Brain pericyte (primary cell): Measurements from ENCODE around the gene PIK3CA.
"Not testable (repeated sequence)": the region's sequence is repeated elsewhere in the genome, so short reads cannot be mapped to it uniquely, and the experiment has no call there.

Experiments used
- DNase-seq: peaks from one replicate; pipeline ENCODE4 v3.0.0-alpha.2; 2012; ENCODE audit warnings: low read depth, low spot score

The PIK3CA gene

DNA sequence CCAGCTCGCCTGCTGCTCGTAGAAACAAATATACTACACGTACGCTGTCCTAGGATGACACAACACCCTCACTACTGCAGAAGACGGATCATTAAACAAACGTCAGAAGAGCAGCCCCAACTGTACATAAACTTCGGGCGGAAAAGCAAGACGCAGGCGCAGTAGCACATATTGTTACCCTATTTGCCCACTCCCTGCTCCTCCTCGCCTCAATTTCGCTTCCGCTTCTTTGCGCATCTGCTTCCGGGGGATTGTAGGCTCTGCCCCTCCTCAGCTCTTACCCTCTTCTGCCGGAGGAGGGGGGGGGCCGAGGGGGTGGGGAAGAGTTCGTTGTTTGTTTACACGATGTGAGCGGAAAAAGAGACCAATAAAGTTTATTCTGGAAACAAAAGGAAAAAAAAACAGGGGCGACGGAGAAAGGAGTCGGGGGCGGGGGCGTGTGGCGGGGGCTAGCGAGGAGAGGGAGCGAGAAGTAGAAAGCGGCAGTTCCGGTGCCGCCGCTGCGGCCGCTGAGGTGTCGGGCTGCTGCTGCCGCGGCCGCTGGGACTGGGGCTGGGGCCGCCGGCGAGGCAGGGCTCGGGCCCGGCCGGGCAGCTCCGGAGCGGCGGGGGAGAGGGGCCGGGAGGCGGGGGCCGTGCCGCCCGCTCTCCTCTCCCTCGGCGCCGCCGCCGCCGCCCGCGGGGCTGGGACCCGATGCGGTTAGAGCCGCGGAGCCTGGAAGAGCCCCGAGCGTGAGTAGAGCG, at the start of gene PIK3CA:
PIK3CA (plus strand) TSS at position 485 of the 743 bp plus-strand sequence. CDS start 50,469 bp downstream, outside the sequence.
- DNase-seq, result peak; percentile 91

DNA sequence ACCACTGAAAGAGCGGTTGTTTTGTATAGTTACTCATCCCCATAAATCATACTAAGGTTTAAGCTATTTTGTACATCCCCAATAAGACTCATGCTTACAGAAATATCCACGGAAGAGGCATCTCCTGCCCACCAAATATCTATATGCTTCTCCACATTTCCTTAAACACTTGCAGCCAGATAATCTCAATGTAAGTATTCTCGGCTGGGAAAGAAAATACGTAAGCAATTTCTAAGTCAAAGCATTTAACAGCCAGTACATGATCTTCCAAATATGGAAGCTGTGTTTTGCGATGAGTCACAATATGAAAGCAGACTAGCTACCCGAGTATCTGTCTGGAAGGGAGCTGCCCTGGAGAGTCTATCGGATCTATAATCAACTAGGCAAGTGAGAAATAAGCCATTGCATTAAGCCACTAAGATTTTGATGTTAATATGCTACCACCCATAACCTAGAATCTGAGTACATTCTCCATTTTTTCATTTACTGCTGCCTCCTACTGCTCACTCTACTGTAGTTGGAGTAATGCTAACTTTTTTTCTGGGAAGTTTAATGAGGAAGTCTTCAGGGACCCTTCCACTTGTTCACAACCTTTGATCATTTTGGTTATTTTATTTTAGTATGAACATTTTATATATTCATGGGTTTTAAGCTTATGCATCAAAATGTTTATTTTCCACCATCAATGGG, 49.6 kb upstream of the PIK3CA start:
- no peak for DNase-seq

DNA sequence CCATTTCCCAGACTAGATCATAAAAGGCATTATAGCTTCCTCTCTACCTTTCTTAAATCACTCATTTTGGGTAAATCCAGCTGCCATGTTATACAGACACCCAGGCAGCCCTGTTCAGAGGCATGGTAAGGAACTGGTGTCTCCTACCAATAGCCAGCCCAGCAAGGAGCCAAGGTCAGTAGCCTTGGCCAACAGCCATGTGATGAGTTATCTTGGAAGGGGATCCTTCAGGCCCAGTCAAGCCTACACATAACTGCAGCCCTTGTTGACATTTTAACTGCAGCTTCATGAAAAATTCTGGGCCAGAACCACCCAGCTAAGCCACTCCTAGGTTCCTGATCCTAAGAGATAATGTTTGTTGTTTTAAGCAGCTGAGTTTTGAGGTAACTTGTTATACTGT, 47.5 kb upstream of the PIK3CA start:
- peak; percentile 34 for DNase-seq

DNA sequence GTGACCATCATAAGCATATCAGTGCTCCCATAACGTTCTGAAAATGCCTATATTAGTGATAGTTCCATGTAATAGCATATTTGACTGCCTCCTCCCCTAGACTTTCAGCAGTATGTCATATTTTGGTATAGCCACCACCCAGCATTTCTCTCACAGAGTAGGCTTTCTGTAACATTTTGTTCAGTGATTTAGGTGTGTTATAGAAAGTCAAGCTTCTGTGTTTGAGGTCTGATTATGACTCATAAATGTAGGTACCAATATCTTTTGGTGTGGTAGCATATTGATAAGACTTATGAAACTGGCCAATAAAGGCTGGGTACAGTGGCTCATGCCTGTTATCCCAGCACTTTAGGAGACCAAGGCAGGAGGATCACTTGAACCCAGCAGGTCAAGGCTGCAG, 42.3 kb upstream of the PIK3CA start:
- no peak for DNase-seq

DNA sequence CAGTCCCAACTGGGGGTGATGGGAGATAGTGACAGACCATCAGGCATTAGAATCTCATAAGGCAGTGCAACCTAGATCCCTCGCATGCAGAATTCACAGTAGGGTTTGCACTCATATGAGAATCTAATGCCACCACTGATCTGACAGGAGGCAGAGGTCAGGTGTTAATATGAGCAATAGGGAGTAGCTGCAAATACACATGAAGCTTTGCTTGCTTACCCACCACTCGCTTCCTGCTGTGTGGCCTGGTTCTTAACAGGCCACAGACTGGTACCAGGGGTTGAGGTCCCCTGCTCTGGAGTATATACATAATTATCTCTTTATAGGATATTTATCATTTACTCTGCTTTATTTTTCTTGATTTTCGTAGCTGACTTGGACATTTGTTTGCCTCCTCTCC, 40.5 kb upstream of the PIK3CA start:
- DNase-seq, result no peak

DNA sequence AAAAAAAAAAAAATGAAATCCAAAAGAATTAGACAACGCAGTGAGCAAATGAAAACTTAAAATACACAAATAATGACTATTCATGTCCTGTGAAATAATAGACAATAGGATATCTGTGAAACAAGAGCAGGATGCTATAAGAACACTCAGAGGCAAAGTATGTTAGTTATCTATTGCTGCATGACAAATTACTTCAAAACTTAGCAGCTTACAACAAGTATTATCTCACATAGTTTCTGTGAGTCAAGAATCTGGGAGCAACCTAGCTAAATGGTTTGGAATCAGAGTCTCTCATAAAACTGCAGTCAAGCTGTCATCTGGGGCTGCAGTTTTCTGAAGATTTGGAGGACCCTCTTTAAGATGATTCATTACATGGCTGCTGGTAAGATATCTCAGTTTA, 40.1 kb upstream of the PIK3CA start:
- no peak for DNase-seq

DNA sequence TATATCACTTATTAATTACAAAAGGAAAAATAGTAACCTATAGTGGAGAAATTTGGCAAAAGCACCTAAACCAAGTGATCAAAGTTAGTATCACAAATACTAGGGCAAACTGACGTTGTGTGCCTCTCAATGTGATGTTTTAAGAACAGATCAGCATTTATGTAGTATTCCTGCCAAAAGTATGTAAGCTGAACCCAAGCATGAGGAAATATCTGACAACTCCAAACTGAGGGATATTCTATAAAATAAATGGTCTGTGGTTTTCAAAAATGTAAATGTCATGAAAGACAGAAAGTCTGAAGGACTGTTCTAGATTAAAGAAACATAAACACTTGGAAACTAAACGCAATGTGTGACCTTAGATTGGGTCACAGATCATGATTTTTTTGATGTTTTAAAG, 34.3 kb upstream of the PIK3CA start:
- DNase-seq, result no peak

DNA sequence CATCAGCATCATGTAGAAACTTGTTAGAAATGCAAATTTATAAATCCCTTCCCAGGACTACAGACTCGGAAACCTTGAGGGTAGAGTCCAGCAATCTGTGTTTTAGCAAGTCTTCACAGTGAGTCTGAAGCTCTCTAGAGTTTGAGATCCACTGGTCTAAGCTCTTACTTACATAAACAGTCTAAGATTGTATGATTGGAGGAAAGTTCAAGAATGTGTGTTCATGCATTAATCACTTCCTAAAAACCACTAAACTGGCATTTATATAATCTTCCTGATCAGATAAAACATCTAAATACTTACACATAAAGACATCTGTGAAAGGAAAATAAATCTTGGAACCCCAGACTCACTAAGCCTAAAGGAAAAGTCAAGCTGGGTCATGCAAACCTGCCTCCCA, 32.7 kb upstream of the PIK3CA start:
- not testable (repeated sequence) for DNase-seq

DNA sequence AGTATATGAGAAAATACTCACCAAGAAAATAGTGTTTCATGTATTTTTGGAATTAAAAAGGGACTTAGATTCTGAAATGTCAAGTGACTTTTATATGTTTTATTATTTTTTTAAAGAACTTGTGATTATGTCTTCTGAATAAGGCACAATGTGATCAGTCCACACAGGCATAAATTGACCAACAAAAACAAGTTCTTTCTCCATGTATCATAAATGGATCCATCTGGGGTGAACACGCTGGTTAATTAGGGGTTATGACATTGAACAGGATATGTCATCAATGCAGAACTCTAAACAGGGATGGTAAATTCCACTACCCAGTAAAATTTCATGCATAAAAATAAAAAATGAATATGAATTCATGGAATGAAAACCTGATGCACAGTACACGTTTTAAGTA, 31.3 kb upstream of the PIK3CA start:
- no peak for DNase-seq

DNA sequence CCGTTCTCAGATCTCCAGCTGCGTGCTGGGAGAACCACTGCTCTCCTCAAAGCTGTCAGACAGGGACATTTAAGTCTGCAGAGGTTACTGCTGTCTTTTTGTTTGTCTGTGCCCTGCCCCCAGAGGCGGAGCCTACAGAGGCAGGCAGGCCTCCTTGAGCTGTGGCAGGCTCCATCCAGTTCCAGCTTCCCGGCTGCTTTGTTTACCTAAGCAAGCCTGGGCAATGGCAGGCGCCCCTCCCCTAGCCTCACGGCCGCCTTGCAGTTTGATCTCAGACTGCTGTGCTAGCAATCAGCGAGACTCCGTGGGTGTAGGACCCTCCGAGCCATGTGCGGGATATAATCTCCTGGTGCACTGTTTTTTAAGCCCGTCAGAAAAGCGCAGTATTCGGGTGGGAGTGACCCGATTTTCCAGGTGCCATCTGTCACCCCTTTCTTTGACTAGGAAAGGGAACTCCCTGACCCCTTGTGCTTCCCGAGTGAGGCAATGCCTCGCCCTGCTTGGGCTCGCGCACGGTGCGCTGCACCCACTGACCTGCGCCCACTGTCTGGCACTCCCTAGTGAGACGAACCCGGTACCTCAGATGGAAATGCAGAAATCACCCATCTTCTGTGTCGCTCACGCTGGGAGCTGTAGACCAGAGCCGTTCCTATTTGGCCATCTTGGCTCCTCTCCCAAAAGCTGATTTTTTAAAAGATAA, 15.8 kb upstream of the PIK3CA start:
- not testable (repeated sequence) for DNase-seq

DNA sequence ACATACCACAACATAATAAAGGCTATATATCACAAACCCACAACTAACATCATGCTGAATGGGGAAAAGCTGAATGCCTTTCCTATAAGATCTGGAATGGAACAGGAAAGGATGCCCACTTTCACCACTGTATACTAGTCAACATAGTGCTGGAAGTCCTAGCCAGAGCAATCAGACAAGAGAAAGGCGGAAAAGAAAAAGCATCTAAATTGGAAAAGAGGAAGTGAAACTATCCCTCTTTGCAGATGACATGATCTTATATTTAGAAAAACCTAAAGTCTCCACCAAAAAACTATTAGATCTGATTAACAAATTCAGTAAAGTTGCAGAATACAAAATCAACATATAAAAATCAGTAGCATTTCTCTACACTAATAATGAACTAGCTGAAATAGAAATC, 14.6 kb upstream of the PIK3CA start:
- DNase-seq, result no peak

DNA sequence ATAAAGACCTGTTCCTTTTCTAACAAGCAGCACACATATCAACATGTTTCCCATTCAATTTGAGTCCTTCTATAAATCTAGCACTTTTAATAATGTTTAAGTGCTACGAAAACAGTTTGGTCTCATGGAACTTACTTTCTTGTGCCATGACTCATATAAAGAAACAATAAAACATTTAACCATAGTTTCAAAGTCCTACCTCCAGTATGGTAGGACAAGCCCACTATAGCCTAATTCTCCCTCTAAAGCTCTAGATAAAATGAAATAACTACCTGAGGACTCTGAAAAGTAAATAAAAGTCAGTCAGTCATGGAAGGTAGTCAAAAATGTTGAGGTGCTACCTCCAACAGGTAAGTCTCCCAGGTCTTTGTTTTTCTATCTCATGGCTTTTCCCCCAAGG, 12.0 kb upstream of the PIK3CA start:
- DNase-seq, result no peak

DNA sequence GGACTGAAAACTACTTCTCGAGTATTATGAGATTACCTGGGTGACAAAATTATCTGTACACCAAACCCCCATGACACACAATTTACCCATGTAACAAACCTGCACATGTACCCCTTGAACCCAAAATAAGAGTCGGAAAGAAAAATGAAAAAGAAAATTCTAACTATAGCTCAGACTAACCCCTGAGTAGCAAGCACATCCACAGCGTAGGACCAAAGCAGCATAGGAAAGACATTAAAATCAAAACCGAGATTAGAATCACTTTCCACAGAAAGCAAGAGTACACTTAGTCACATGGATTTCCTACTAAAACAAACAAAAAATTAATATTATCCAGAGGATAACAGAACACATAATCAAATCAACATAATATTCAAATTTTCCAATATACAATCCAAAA, 6.3 kb upstream of the PIK3CA start:
- DNase-seq, result no peak

DNA sequence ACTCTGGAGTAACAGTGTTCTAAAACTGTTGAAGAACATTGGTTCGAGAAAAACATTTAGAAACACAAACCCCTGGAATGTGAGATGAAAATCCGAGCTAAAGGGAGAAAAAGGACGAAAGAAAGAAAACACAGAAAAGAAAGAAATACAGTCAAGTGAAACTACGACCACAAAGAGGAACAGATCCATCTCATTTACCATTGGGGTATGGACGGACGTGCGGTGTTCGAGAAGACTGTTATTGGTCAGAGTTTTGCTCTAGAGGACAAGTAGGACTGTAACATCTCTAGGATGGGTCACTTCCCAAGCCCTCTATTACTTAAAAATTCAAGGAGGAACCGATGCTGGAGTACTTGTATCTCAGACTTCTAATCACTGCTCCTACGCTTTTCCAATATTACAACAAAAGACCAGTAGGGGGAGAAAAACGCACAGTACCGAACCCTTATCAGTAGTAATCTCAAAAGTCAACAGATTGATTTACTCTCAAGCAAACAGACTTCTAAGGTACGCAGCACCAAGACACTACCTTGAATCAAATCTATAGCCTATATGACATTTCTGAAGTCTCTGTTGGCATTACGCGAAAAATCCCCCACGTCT, 1.1 kb upstream of the PIK3CA start:
- peak; percentile 45 for DNase-seq

DNA sequence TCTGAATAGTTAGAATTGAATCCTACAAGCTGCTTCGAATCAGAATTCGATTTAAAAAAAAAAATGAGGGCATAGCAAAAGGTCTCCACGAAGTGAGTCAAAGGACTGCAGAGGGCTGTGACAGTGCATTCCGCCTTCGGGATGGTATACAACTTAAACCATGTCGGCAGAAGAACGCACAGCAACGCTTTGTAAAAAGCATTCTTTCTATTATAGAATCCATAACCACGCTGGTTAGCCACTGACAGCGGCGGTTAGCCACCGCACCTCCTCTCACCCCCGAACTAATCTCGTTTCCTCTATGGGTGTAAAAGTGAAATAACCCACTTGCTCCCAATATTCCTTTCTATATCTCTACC, 664 bp upstream of the PIK3CA start:
- DNase-seq, result peak; percentile 41

DNA sequence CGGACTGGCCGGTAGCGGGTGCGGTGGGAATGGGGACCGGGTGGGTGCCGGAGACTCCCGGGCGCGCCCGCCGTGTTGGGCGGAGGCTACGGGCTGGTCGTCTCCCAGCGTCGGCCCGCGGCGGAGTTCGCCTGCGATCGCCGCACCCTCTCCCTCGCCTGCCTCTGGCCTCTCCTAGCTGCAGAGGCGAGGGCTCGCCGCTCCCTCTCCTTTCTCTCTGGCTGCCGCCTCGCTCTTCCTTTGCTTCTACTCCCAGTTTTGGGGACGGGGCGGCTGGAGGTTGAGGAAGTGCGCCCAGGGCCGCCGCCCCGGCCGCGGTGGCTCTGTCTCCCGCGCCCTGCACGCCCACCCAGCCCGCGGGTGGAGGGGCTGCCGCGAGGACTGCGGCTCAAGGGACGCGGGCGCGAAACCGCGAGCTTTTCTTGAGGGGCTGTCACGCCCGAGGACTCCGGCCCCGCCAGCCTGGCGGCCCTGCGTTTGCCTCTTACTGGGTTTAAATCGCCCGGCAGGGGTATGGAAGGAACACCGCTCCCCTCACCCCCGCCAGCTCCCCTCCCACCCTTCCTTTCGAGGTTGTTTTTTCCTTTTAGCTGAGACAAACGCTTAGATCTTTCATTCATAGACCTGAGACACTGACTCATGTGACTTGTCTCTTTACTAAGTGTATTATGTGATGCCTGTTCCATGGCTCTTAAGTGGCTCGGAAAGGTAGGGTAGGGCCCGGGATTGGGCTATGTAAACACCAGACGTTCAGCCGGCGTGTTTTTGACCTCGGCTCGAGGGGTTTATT, 654 bp downstream of the PIK3CA start:
- no peak for DNase-seq

DNA sequence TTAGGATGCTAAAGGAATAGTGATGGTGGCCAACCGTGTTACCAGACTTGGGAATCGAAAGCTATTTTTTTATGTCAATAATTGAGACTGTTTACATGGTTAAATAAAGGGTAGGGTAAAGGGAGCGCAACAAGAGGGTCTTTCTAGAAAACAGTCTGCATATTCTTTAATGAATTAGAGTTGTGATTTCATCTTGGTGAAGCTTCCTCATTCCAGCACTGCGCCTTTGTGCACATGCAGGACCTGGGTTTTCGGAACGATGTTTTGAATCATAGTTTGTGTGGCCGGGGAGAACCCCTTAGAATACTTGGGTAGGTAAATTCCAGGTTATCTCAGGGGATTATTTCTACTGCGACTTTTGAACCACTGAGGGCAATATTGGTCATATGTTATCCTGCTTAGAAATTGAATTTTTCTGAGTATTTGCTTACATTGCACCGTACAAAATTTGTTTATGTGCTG, 1.3 kb downstream of the PIK3CA start:
- DNase-seq, result no peak

DNA sequence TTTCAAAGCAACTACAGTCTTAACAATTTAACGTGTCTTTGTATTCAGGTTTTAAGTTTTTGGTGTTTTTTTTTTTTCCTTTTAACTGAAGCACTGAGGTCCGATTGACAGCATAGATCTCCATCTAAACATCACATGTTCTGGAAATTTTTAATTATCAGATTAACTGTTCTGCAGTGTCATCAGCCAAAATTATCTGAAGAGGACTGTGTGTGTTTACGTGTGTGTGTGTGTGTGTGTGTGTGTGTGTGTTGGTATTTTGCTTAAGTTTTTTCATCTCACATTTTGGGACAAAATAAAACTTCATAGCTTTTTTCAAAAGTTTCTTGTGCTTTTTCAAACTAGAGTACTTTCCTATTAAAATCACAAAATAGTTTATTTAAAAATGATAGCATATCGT, 1.8 kb downstream of the PIK3CA start:
- DNase-seq, result no peak

DNA sequence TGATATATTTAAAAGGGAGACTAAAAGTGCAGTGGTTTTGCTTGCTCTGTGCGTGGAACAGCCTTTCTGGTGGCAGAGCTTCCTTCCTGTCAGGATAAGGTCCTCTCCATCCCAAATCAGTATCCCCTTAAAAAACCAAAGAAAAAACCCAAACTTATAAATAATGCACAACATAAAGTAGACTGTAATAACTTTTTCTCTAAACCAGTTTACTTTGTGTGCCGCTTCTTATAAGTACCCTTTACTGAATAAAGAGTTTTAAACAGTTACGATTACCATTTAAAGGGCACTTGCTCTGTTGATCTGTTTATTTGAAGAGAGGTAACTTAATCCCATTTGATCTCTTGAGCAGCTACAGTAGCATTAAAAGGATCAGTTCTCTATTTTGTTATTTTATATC, 2.5 kb downstream of the PIK3CA start:
- no peak for DNase-seq

DNA sequence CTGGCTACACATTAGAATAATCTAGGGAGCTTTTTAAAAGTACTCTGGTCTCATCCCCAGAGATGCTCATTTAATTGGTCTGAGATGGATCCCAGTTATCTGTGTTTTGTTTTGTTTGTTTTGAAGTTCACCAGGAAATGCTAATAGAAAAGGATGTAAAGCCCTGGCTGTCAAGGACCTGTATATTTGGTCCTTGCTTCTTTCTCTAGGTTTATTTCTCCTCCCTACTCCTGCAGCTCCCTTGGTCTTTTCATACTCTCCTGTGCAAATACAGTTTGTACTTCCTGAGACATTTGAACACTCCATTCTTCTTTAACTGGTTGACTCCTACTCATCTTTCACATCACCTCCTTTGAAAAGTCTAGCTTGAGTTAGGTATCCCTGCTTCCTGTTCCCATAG, 3.3 kb downstream of the PIK3CA start:
- no peak for DNase-seq

DNA sequence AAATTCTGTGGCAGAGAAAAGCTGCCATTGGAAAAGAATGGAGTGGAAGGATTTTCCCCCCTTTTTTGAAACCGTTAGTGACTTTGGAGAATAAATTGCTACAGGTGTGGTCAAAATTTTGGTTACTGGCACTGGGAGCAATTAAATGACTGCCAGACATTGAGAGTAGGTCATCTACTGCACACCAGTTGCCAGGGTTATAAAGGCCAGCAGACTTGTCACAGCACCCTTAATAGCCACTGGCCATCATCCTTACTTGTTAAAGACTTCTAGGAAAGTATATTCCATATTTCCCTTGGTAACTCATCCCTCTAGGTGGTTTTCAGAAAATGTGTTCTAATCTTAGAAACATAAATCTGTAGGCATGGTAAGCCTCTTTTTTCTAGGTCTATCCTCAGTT, 8.0 kb downstream of the PIK3CA start:
- no peak for DNase-seq

DNA sequence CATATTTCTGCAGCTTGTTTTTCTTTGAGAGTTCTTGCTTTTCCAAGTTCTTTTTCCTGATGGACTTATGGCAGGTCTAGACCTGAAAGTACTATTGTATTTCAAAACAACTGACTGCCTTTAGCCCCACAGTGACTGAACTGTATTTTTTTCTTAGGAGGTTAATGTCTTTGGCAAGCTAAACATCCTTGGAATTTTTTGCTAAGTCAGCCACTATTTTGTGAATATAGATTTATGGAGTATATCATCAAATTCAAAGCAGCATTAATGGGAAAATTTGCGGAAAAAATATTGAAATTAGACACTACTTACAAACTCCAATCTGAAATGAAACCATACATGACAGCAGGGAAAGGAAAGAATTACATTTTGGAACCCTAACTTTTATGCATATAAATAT, 8.6 kb downstream of the PIK3CA start:
- no peak for DNase-seq
